Measurements from ENCODE around the gene SUN2.
A peak's percentile ranks its signal among the peaks of the same experiment; 100 is the strongest.

Gene SUN2

GRCh38 chr22:38753948-38754750, 1.6 kb downstream of the SUN2 start:
- DNase-seq, result no peak

DNA sequence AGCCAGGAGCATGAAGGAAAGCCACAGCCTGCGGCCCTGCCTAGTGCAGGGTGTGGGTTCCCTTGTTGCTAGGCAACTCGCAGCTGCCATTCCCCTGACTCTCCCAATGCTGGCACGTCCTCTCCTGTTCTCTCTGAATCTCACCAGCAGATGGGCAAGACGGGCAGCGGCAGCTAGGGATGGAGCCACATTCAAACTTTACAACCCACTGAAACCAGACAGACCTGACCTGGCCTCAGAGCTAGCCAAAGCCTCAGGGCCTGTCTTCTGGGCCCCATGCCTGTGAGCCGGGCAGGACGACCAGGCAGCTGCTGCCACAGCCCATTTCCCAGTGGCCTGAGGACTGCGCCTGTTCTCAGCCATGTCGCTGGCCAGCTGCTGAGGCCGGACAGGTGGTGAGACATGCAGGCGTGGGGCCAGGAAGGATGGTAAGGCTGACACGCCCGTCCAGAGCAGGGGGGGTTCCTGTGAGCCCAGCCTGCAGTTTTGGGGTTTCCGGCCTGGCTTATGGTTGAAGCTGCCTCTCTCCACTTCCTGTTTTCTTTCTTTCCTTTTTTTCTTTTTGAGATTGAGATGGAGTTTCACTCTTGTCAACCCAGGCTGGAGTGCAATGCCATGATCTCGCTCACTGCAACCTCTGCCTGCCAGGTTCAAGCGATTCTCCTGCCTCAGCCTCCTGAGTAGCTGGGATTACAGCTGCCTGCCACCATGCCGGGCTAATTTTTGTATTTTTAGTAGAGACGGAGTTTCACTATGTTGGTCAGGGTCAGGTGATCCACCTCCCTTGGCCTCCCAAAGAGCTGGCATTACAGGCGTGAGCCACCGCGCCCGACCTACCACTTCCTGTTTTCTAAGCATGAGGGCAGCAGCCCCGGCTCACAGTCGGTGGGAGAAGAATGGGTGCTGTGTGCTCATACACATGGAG, 4.1 kb downstream of the SUN2 start:
- peak; percentile 81 to 85 for DNase-seq

DNA sequence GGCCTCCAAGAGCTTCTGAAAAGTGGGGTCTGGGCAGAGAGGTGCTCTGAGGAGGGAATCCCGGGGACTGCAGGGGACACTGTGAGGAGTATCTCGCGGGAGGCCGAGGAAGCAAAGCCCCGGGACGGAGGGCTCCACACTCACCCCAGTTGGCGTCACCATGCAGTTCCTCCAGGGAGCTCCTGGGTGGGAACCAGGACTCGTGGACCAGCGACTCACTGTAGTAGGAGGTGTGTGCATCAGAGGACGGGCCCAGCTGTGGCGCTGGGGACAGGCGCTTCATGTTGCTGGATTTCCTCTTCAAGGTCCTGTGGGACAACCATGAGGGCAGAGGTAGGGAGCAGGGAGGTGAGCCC, 4.8 kb downstream of the SUN2 start:
- no peak for DNase-seq

DNA sequence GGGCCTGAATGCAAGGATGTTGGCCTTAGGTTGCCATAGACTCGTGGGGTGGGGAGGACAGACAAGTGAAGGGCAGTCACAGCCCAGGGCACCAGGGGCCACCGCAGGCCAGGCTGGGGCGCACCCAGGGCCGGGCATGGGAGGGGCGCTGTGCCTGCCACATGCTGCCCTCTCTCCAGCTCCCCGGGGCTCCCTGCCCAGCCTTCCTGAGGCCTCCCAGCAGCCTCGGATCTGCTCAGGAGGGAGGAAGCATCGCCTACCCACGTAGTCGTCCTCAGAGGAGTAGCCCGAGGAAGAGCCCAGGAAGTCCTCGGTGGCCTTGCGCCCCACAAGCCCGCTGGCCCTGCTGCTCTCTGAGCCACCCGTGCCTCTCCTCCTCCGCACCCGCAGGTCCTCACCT, 5.2 kb downstream of the SUN2 start:
- no peak for DNase-seq

- no peak for DNase-seq
Observed at GRCh38 chr22:38750104-38750503, 5.7 kb downstream of the SUN2 start.

DNA sequence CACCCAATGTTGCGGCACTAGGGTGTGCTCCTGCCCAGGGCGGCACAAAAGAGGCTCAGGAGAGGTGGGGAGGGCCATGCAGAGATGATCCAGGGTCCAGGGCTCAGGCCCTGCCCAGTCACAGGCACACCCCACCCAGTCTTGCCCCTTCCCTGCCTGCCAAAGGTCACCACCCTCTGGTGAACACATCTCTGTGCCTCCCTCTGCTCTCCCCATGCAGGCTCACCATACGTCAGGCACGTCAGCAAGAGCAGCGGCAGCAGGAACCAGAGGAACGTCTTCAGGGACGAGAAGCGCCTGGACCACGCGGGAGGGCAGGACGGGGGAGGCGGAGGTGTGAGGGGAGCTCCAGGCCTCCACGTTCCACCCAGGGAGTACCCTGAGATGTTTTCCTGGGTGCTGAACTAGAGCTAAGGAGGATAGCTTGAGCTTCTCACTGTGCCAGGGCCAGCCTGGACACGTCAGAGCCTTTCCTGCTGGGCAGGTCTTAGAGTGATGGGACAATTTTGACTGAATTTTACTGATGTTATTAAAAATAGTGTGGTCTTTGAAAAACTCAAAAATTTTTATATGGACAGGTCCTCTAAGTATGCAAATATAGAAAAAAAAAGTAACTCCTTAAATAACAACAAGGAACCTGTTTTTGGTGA, 7.2 kb downstream of the SUN2 start:
- DNase-seq, result no peak

- DNase-seq, result no peak
Observed at GRCh38 chr22:38745676-38746460, 9.9 kb downstream of the SUN2 start.

DNA sequence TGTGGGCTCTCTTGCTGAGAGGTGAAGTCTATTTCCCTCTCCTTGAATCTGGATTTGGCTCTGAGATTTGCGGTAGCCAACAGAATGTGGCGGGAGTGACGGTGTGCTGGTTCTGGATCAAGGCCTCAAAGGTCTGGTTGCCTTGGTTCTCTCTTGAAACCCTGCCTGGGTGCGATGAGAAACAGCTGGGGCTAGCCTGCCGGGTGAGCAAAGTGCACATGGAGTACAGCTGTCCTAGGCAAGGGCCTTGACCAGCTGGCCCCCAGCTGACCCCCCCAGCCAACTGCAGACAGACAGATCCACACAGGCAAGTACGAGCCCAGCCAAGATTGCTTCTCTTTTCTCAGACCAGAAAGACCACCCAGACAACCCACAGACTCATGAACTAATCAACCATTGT, 10.8 kb downstream of the SUN2 start:
- DNase-seq, result no peak

- DNase-seq, result no peak
Observed at GRCh38 chr22:38742176-38742942, 13.4 kb downstream of the SUN2 start.

DNA sequence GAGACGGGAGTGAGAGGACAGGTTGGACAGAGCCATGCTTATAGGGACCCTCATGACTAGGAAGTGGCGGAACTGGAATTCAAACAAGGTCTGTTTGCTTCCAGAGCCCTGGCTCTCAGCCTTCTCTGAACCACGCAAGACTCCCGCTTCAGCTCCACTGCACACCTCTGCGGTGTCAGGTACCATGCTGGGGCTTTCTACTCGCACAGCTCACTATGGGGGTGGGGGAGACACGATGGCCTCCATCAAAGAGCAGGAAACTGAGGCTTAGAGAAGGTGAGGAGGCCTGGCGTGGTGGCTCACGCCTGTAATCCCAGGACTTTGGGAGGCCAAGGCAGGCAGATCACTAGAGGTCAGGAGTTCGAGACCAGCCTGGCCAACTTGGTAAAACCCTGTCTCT, 14.2 kb downstream of the SUN2 start:
- DNase-seq, result no peak

- no peak for DNase-seq
Observed at GRCh38 chr22:38741166-38741565, 14.6 kb downstream of the SUN2 start.

GRCh38 chr22:38740754-38741153, 15.0 kb downstream of the SUN2 start:
- no peak for DNase-seq

GRCh38 chr22:38740116-38740723, 15.6 kb downstream of the SUN2 start:
- DNase-seq, result no peak

GRCh38 chr22:38739300-38740055, 16.3 kb downstream of the SUN2 start:
- no peak for DNase-seq

GRCh38 chr22:38738475-38739070, 17.2 kb downstream of the SUN2 start:
- no peak for DNase-seq

- DNase-seq, result no peak
Observed at GRCh38 chr22:38737302-38738060, 18.3 kb downstream of the SUN2 start.

GRCh38 chr22:38736257-38736570, 19.6 kb downstream of the SUN2 start:
- no peak for DNase-seq

- no peak for DNase-seq
Observed at GRCh38 chr22:38735465-38736256, 20.1 kb downstream of the SUN2 start.

- DNase-seq, result no peak
Observed at GRCh38 chr22:38735126-38735464, 20.7 kb downstream of the SUN2 start.

All from CD4-positive, alpha-beta T cell treated with Interleukin-4 for 1 hour (primary cell).